ENCODE measurements around the gene TRIB2. TPM values are rescaled to one million over a fixed set of nuclear protein-coding genes. Genes with fewer than 3 reads are reported as not detected.

TRIB2 gene
- total RNA-seq, 2 experiments from 2014 or later = 9.2 to 11.0 TPM

GRCh38 chr2:12731701-12732280 is 15.1 kb downstream of the TRIB2 start:
- no peak overlapping the region for H3K27ac Mint-ChIP-seq
- ATAC-seq (no peak), DNase-seq (no peak)
- no peaks in the 10 kb centered on the region for H3K27me3 Mint-ChIP-seq
- intact Hi-C loops (cut with micrococcal nuclease) = no loop called here
- POLR2A ChIA-PET = no interaction called here
- peaks cover 46% of the 10 kb centered on the region for H3K4me1 Mint-ChIP-seq (ENCODE audit: low read depth)
- CTCF ChIA-PET = no interaction called here
- no peak for TF ChIP-seq CTCF (IDR thresholded peaks at IDR 0.05)
- no peak overlapping the region for H3K4me3 Mint-ChIP-seq
- no peaks in the 10 kb centered on the region for H3K9me3 Mint-ChIP-seq
- H3K36me3 Mint-ChIP-seq (ENCODE audit: low read depth) = peaks cover 4% of the 10 kb centered on the region

- no peaks in the 10 kb centered on the region for H3K9me3 Mint-ChIP-seq
- ATAC-seq (no peak), DNase-seq (no peak)
- peaks cover 4% of the 10 kb centered on the region for H3K36me3 Mint-ChIP-seq (ENCODE audit: low read depth)
- no peak overlapping the region for H3K4me3 Mint-ChIP-seq
- H3K27me3 Mint-ChIP-seq = no peaks in the 10 kb centered on the region
- intact Hi-C loops (cut with micrococcal nuclease) = no loop called here
- H3K27ac Mint-ChIP-seq = no peak overlapping the region
- peaks cover 37% of the 10 kb centered on the region for H3K4me1 Mint-ChIP-seq (ENCODE audit: low read depth)
- no peak for TF ChIP-seq CTCF (IDR thresholded peaks at IDR 0.05)
- ChIA-PET POLR2A (interaction anchor here (0.6 kb wide), 1 partner anchor 9 kb away, joined by 3 read pairs; no protein-coding TSS in a partner anchor), CTCF (interaction anchor here (0.8 to 1.4 kb wide), 3 partner anchors 9 to 18 kb away, joined by 3 to 4 read pairs (median 4); partner anchors contain the start of gene TRIB2)
Observed at GRCh38 chr2:12732651-12733050, 15.9 kb downstream of the TRIB2 start.

- Mint-ChIP-seq H3K4me3 (no peak overlapping the region), H3K27ac (no peak overlapping the region), H3K9me3 (no peaks in the 10 kb centered on the region), H3K27me3 (no peaks in the 10 kb centered on the region), H3K36me3 (ENCODE audit: low read depth) (peaks cover 8% of the 10 kb centered on the region), H3K4me1 (ENCODE audit: low read depth) (peaks cover 25% of the 10 kb centered on the region)
- ChIA-PET POLR2A (no interaction called here), CTCF (interaction anchor here (0.8 to 1.9 kb wide), 3 partner anchors 11 to 273 kb away, joined by 4 to 7 read pairs (median 4); partner anchors contain the start of gene TRIB2)
- TF ChIP-seq CTCF (IDR thresholded peaks at IDR 0.05) = no peak
- DNase-seq (no peak), ATAC-seq (no peak)
- intact Hi-C loops (cut with micrococcal nuclease) = no loop called here
Observed at GRCh38 chr2:12733846-12734245, 17.1 kb downstream of the TRIB2 start.

- ChIA-PET POLR2A (no interaction called here), CTCF (interaction anchor here (1.5 to 1.9 kb wide), 3 partner anchors 14 to 272 kb away, joined by 4 to 7 read pairs (median 4); no protein-coding TSS in a partner anchor)
- Mint-ChIP-seq H3K9me3 (no peaks in the 10 kb centered on the region), H3K27me3 (no peaks in the 10 kb centered on the region), H3K36me3 (ENCODE audit: low read depth) (peaks cover 14% of the 10 kb centered on the region), H3K4me1 (ENCODE audit: low read depth) (peaks cover 22% of the 10 kb centered on the region), H3K27ac (no peak overlapping the region), H3K4me3 (no peak overlapping the region)
- DNase-seq (no peak), ATAC-seq (no peak)
- intact Hi-C loops (cut with micrococcal nuclease) = no loop called here
- TF ChIP-seq CTCF (IDR thresholded peaks at IDR 0.05) = no peak
Observed at GRCh38 chr2:12734914-12735654, 18.3 kb downstream of the TRIB2 start.

GRCh38 chr2:12737297-12737696 is 20.6 kb downstream of the TRIB2 start:
- Mint-ChIP-seq H3K27me3 (no peaks in the 10 kb centered on the region), H3K4me3 (no peak overlapping the region), H3K27ac (no peak overlapping the region), H3K36me3 (ENCODE audit: low read depth) (peaks cover 14% of the 10 kb centered on the region), H3K9me3 (no peaks in the 10 kb centered on the region), H3K4me1 (ENCODE audit: low read depth) (peaks cover 8% of the 10 kb centered on the region)
- no peak for TF ChIP-seq CTCF (IDR thresholded peaks at IDR 0.05)
- ATAC-seq = no peak
- ChIA-PET POLR2A (no interaction called here), CTCF (interaction anchor here (0.8 to 1.7 kb wide), 3 partner anchors 8 to 21 kb away, joined by 3 to 5 read pairs (median 4); partner anchors contain the start of gene TRIB2)
- DNase-seq = no peak
- intact Hi-C loops (cut with micrococcal nuclease) = no loop called here

Measured in activated CD8-positive, alpha-beta T cell treated with anti-CD3 and anti-CD28 coated beads for 36 hours (primary cell).